H9 (cell line): ENCODE results near the gene CACNA2D4. TPM values are rescaled to one million over a fixed set of nuclear protein-coding genes. Genes with fewer than 3 reads are reported as not detected.
A peak's percentile ranks its signal among the peaks of the same experiment; 100 is the strongest.

Experiments used
- DNase-seq: peaks from one replicate; pipeline ENCODE4 v3.0.0-alpha.2; 2017
- H2AFZ ChIP-seq: one replicate; pipeline ENCODE4 v1.6.1; 2013; ENCODE audit warnings: mild to moderate bottlenecking, low read length, control low read depth, moderate library complexity
- H2AK5ac ChIP-seq: 2 replicates; pipeline ENCODE4 v1.6.1; 2013; ENCODE audit warnings: low read length, control low read depth, mixed read lengths; ENCODE audit not compliant: insufficient read length
- H2BK120ac ChIP-seq: one replicate; pipeline ENCODE4 v1.6.1; 2013; ENCODE audit warnings: low read depth, mild to moderate bottlenecking, low read length, control low read depth, inconsistent platforms; ENCODE audit not compliant: poor library complexity, severe bottlenecking
- H2BK12ac ChIP-seq: 2 replicates; pipeline ENCODE4 v1.6.1; 2013; ENCODE audit warnings: low read length, control low read depth, mixed read lengths, low read depth; ENCODE audit not compliant: insufficient read length
- H2BK15ac ChIP-seq: 2 replicates; pipeline ENCODE4 v1.6.1; 2013; ENCODE audit warnings: low read depth, low read length, control low read depth
- H2BK20ac ChIP-seq: one replicate; pipeline ENCODE4 v1.6.1; 2013; ENCODE audit warnings: low read depth, mild to moderate bottlenecking, low read length, control low read depth, inconsistent platforms; ENCODE audit not compliant: poor library complexity, severe bottlenecking
- H2BK5ac ChIP-seq: 2 replicates; pipeline ENCODE4 v1.6.1; 2013; ENCODE audit warnings: low read length, control low read depth, mixed read lengths; ENCODE audit not compliant: insufficient read length
- H3K14ac ChIP-seq: 2 replicates; pipeline ENCODE4 v1.6.1; 2013; ENCODE audit warnings: low read length, control low read depth; ENCODE audit not compliant: insufficient read depth
- H3K18ac ChIP-seq: 2 replicates; pipeline ENCODE4 v1.6.1; 2013; ENCODE audit warnings: low read depth, mild to moderate bottlenecking, mixed read lengths, low read length, control low read depth; ENCODE audit not compliant: insufficient read length
- H3K23ac ChIP-seq: 2 replicates; pipeline ENCODE4 v1.6.1; 2013; ENCODE audit warnings: low read length, control low read depth, mixed read lengths, low read depth; ENCODE audit not compliant: insufficient read length
- H3K23me2 ChIP-seq: 2 replicates; pipeline ENCODE4 v1.6.1; 2013; ENCODE audit warnings: low read depth, mild to moderate bottlenecking, mixed read lengths, low read length, control low read depth; ENCODE audit not compliant: insufficient read length, poor library complexity, severe bottlenecking
- H3K27ac ChIP-seq: 2 replicates; pipeline ENCODE4 v1.5.1; 2013; ENCODE audit warnings: low read length, control low read depth, mixed read lengths, low read depth; ENCODE audit not compliant: insufficient read length
- H3K27me3 ChIP-seq: 2 replicates; pipeline ENCODE4 v1.6.1; 2013; ENCODE audit warnings: low read length, control low read depth, inconsistent platforms; ENCODE audit not compliant: insufficient read depth
- H3K4ac ChIP-seq: 2 replicates; pipeline ENCODE4 v1.6.1; 2013; ENCODE audit warnings: low read depth, mild to moderate bottlenecking, control low read depth, inconsistent platforms, low read length, moderate library complexity
- H3K4me1 ChIP-seq: 2 replicates; pipeline ENCODE4 v1.6.1; 2013; ENCODE audit warnings: low read length, control low read depth, inconsistent platforms; ENCODE audit not compliant: insufficient read depth
- H3K4me2 ChIP-seq: 2 replicates; pipeline ENCODE4 v1.6.1; 2013; ENCODE audit warnings: low read length, control low read depth, mixed read lengths; ENCODE audit not compliant: insufficient read length, insufficient read depth
- H3K56ac ChIP-seq: 2 replicates; pipeline ENCODE4 v1.6.1; 2013; ENCODE audit warnings: low read depth, mild to moderate bottlenecking, mixed read lengths, low read length, control low read depth; ENCODE audit not compliant: insufficient read length
- H3K79me1 ChIP-seq: 2 replicates; pipeline ENCODE4 v1.6.1; 2013; ENCODE audit warnings: low read depth, mild to moderate bottlenecking, moderate library complexity, low read length, control low read depth, inconsistent platforms; ENCODE audit not compliant: insufficient read depth, poor library complexity, severe bottlenecking
- H3K79me2 ChIP-seq: 2 replicates; pipeline ENCODE4 v1.6.1; 2013; ENCODE audit warnings: low read length, control low read depth, inconsistent platforms; ENCODE audit not compliant: insufficient read depth
- H3K9ac ChIP-seq: 2 replicates; pipeline ENCODE4 v1.6.1; 2013; ENCODE audit warnings: low read length, control low read depth, mixed read lengths; ENCODE audit not compliant: insufficient read length; ENCODE audit errors: extremely low read depth
- H3K9me3 ChIP-seq: one replicate; pipeline ENCODE4 v1.6.1; 2013; ENCODE audit warnings: low read depth, low read length, inconsistent platforms; ENCODE audit not compliant: control insufficient read depth
- H3T11ph ChIP-seq: one replicate; pipeline ENCODE4 v1.6.1; 2013; ENCODE audit warnings: mild to moderate bottlenecking, low read length, control low read depth, inconsistent platforms
- H4K20me1 ChIP-seq: one replicate; pipeline ENCODE4 v1.6.1; 2013; ENCODE audit not compliant: control insufficient read depth, insufficient read length, insufficient read depth
- H4K5ac ChIP-seq: 2 replicates; pipeline ENCODE4 v1.6.1; 2013; ENCODE audit warnings: low read depth, mild to moderate bottlenecking, mixed read lengths, low read length, control low read depth; ENCODE audit not compliant: insufficient read length
- H4K8ac ChIP-seq: replicated peaks from 2 replicates; pipeline ENCODE4 v1.6.1; 2013; ENCODE audit warnings: low read length, control low read depth, mixed read lengths, low read depth; ENCODE audit not compliant: insufficient read length
- H4K91ac ChIP-seq: 2 replicates; pipeline ENCODE4 v1.6.1; 2013; ENCODE audit warnings: low read depth, mild to moderate bottlenecking, moderate library complexity, mixed read lengths, low read length, control low read depth; ENCODE audit not compliant: insufficient read length
- H3K27ac Mint-ChIP-seq, 3 experiments: 2 replicates in 2 of 3; 3 replicates in 1 of 3; pipeline ENCODE4 v1.8.0; 2020 to 2021; ENCODE audit warnings: mixed read lengths in 3 of 3, mild to moderate bottlenecking in 1 of 3, moderate library complexity in 1 of 3
- H3K27me3 Mint-ChIP-seq: 2 replicates; pipeline ENCODE4 v1.8.0; 2021; ENCODE audit warnings: low read depth, mild to moderate bottlenecking, moderate library complexity, mixed read lengths
- H3K36me3 Mint-ChIP-seq, 3 experiments: 2 replicates in 2 of 3; 3 replicates in 1 of 3; pipeline ENCODE4 v1.8.0; 2020 to 2021; ENCODE audit warnings: low read depth in 3 of 3, mixed read lengths in 3 of 3; ENCODE audit not compliant: insufficient read depth in 1 of 3
- H3K4me1 Mint-ChIP-seq, 2 experiments: 2 replicates each; pipeline ENCODE4 v1.8.0; 2020; ENCODE audit warnings: mixed read lengths in 2 of 2
- H3K4me3 Mint-ChIP-seq, 2 experiments: 2 replicates in 1 of 2; 3 replicates in 1 of 2; pipeline ENCODE4 v1.8.0; 2020 to 2021; ENCODE audit warnings: mild to moderate bottlenecking in 2 of 2, mixed read lengths in 2 of 2, moderate library complexity in 1 of 2
- H3K9me3 Mint-ChIP-seq, 2 experiments: 2 replicates in 1 of 2; 3 replicates in 1 of 2; pipeline ENCODE4 v1.8.0; 2020; ENCODE audit warnings: mild to moderate bottlenecking in 2 of 2, mixed read lengths in 2 of 2, moderate library complexity in 1 of 2
- WGBS: extraction: QIAGEN DNeasy Blood & Tissue Kit; methylation state at CpG from one replicate; pipeline ENCODE4 v1.1.7; 2013; ENCODE audit warnings: missing lambda C conversion rate, low lambda C conversion rate, mixed read lengths; ENCODE audit not compliant: insufficient read length; ENCODE audit errors: extremely low coverage; 5-methylcytosine and 5-hydroxymethylcytosine counted together
- total RNA-seq: library from RNA; stranded (reverse); gene quantifications from 2 replicates; pipeline ENCODE4 v1.2.1, GENCODE V29; 2021
- TF ChIP-seq, protein P1 (sequence below): fragments of 200-600 bp; sonication (generic); conservative IDR thresholded peaks from 3 replicates; pipeline ENCODE4 v1.8.0; 2021; ENCODE audit warnings: antibody characterized with exemption, mild to moderate bottlenecking

CACNA2D4 gene
- total RNA-seq, 1 experiment from 2014 or later: 0.79 TPM

- no peaks in the 10 kb centered on the region for H3K79me2 ChIP-seq
- no peaks in the 10 kb centered on the region for H3K27me3 ChIP-seq
- H2AFZ ChIP-seq: no peak overlapping the region
- H3K18ac ChIP-seq: no peak overlapping the region
- Mint-ChIP-seq H3K9me3 (no peaks in the 10 kb centered on the region; a peak in 1 of 5 replicates), H3K27ac (no peak overlapping the region), H3K4me3 (no peak overlapping the region), H3K36me3 (no peaks in the 10 kb centered on the region), H3K27me3 (peaks cover 3% of the 10 kb centered on the region; the same call in 1 of the 2 replicates), H3K4me1 (peaks cover 2 to 16% of the 10 kb centered on the region in 2 experiments; a peak in 2 of 4 replicates)
- no peak overlapping the region for H2BK20ac ChIP-seq
- peak; percentile 21 for DNase-seq
- H3K23ac ChIP-seq: no peak overlapping the region
- no peaks in the 10 kb centered on the region for H3K4me1 ChIP-seq
- no peaks in the 10 kb centered on the region for H4K20me1 ChIP-seq
- H4K5ac ChIP-seq: no peak overlapping the region
- TF ChIP-seq, protein P1, sequence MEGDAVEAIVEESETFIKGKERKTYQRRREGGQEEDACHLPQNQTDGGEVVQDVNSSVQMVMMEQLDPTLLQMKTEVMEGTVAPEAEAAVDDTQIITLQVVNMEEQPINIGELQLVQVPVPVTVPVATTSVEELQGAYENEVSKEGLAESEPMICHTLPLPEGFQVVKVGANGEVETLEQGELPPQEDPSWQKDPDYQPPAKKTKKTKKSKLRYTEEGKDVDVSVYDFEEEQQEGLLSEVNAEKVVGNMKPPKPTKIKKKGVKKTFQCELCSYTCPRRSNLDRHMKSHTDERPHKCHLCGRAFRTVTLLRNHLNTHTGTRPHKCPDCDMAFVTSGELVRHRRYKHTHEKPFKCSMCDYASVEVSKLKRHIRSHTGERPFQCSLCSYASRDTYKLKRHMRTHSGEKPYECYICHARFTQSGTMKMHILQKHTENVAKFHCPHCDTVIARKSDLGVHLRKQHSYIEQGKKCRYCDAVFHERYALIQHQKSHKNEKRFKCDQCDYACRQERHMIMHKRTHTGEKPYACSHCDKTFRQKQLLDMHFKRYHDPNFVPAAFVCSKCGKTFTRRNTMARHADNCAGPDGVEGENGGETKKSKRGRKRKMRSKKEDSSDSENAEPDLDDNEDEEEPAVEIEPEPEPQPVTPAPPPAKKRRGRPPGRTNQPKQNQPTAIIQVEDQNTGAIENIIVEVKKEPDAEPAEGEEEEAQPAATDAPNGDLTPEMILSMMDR: no peak
- H3K27ac ChIP-seq: no peak overlapping the region
- no peak overlapping the region for H2AK5ac ChIP-seq
- H3K4ac ChIP-seq: no peak overlapping the region
- no peak overlapping the region for H3K9ac ChIP-seq
- WGBS: no CpG with 5 or more reads among the region's 11 CpGs
- no peak overlapping the region for H4K91ac ChIP-seq
- H3K79me1 ChIP-seq: no peaks in the 10 kb centered on the region
- no peak overlapping the region for H3K14ac ChIP-seq
- H4K8ac ChIP-seq: no peak overlapping the region
- no peak overlapping the region for H3K56ac ChIP-seq
- no peaks in the 10 kb centered on the region for H3K9me3 ChIP-seq
- no peak overlapping the region for H2BK12ac ChIP-seq
- no peak overlapping the region for H3T11ph ChIP-seq
- no peaks in the 10 kb centered on the region for H3K23me2 ChIP-seq
- H2BK120ac ChIP-seq: no peak overlapping the region
- no peak overlapping the region for H3K4me2 ChIP-seq
- H2BK15ac ChIP-seq: no peak overlapping the region
- no peak overlapping the region for H2BK5ac ChIP-seq
Observed at GRCh38 chr12:1929985-1930802, 11.7 kb upstream of the CACNA2D4 start.
